GM12878 (cell line): ENCODE data around the gene GOLIM4. TPM values are rescaled to one million over a fixed set of nuclear protein-coding genes. Genes with fewer than 3 reads are reported as not detected.

Source experiments
- ATAC-seq: fragments of 200-7000 bp; cut with Tn5 transposase; 3 replicates; pipeline ENCODE4 v1.9.1; 2020; ENCODE audit warnings: mild to moderate bottlenecking, moderate library complexity
- BruUV-seq: library from RNA; stranded (reverse); fragments of 400-500 nt; replicated peaks from 2 replicates; lab custom pipeline; 2021; lab: Mats Ljungman, UMichigan
- CTCF ChIA-PET: fragments of 300-600 bp; sonication (Branson Sonifier 250); formaldehyde crosslinking; extraction: SDS; loops from one replicate; lab custom pipeline; 2021; ENCODE audit warnings: inconsistent platforms; lab: Yijun Ruan, JAX
- POLR2A ChIA-PET: fragments of 350-600 bp; formaldehyde crosslinking; extraction: SDS; loops from one replicate; lab custom pipeline; 2021; ENCODE audit warnings: inconsistent platforms; lab: Charles Lee
- RAD21 ChIA-PET: fragments of 300-600 bp; sonication (Branson Sonifier 250); formaldehyde crosslinking; loops from one replicate; lab custom pipeline; 2023; ENCODE audit warnings: antibody characterized with exemption; ENCODE audit not compliant: unreplicated experiment; lab: Charles Lee
- SMC1A ChIA-PET: fragments of 300-600 bp; sonication (Branson Sonifier 250); formaldehyde crosslinking; loops from one replicate; lab custom pipeline; 2023; ENCODE audit not compliant: unreplicated experiment, uncharacterized antibody; lab: Charles Lee
- DNase-seq: peaks from one replicate; pipeline ENCODE4 v3.0.0-alpha.2; 2011; ENCODE audit warnings: low read depth, low spot score
- FAIRE-seq: peaks from 3 replicates; lab custom pipeline; 2011; peaks lifted over from hg19 to GRCh38; lab: Jason Lieb, UNC
- H2AFZ ChIP-seq: 2 replicates; pipeline ENCODE4 v1.6.0; 2011; ENCODE audit warnings: low read depth, low read length, control low read depth; ENCODE audit not compliant: control insufficient read depth
- H3K27ac ChIP-seq: 2 replicates; pipeline ENCODE4 v1.5.1; 2011; ENCODE audit warnings: control low read depth; ENCODE audit not compliant: control insufficient read depth, insufficient read depth
- H3K27me3 ChIP-seq, 2 experiments: replicated peaks in 1 of 2; 2 replicates each; pipeline versions ENCODE4 v1.6.0 to v1.6.1; 2011; ENCODE audit warnings: low read length in 1 of 2; ENCODE audit not compliant: control insufficient read depth in 2 of 2, insufficient read depth in 2 of 2
- H3K36me3 ChIP-seq, 2 experiments: 2 replicates each; pipeline ENCODE4 v1.5.1; 2011; ENCODE audit warnings: low read length in 1 of 2; ENCODE audit not compliant: control insufficient read depth in 2 of 2, insufficient read depth in 2 of 2
- H3K4me1 ChIP-seq: 2 replicates; pipeline ENCODE4 v1.6.1; 2011; ENCODE audit warnings: mild to moderate bottlenecking, low read length, moderate library complexity, mixed read lengths; ENCODE audit not compliant: control insufficient read depth, insufficient read depth
- H3K4me2 ChIP-seq: 2 replicates; pipeline ENCODE4 v1.6.0; 2011; ENCODE audit warnings: control low read depth; ENCODE audit not compliant: control insufficient read depth, insufficient read depth
- H3K4me3 ChIP-seq: fragments of 200-600 bp; sonication (generic); 2 replicates; pipeline ENCODE4 v1.5.1; 2016
- H3K79me2 ChIP-seq: 2 replicates; pipeline ENCODE4 v1.6.0; 2011; ENCODE audit warnings: low read length; ENCODE audit not compliant: control insufficient read depth, insufficient read depth
- H3K9ac ChIP-seq: 2 replicates; pipeline ENCODE4 v1.8.0; 2011; ENCODE audit warnings: low read length, control low read depth, mixed read lengths; ENCODE audit not compliant: control insufficient read depth, insufficient read depth
- H3K9me3 ChIP-seq: replicated peaks from 3 replicates; pipeline ENCODE4 v1.5.1; 2011; ENCODE audit warnings: mild to moderate bottlenecking, low read length; ENCODE audit not compliant: control insufficient read depth, insufficient read depth
- H4K20me1 ChIP-seq: 2 replicates; pipeline ENCODE4 v1.6.0; 2011; ENCODE audit not compliant: control insufficient read depth, insufficient read depth
- CBFB ChIP-seq: IDR thresholded peaks from 2 replicates; pipeline ENCODE4 v1.6.1; 2016; ENCODE audit warnings: antibody characterized with exemption, low read depth
- EP300 ChIP-seq, 2 experiments: fragments of 150-350 bp in 1 of 2; IDR thresholded peaks; 2 replicates each; pipeline ENCODE4 v1.6.1; 2011 to 2012; ENCODE audit warnings: low read depth in 2 of 2, low read length in 2 of 2, borderline replicate concordance in 1 of 2, improper control_type of control experiment in 1 of 2, inconsistent platforms in 1 of 2; ENCODE audit not compliant: control insufficient read depth in 1 of 2
- FOS ChIP-seq: IDR thresholded peaks from 3 replicates; pipeline ENCODE4 v1.6.1; 2011; ENCODE audit warnings: borderline replicate concordance; ENCODE audit not compliant: insufficient read length; ENCODE audit errors: extremely low read depth
- HDAC6 ChIP-seq: fragments of 200-600 bp; sonication (generic); IDR thresholded peaks from one replicate; pipeline ENCODE4 v1.8.0; 2017; ENCODE audit warnings: antibody characterized with exemption; ENCODE audit not compliant: unreplicated experiment
- LARP7 ChIP-seq: fragments of 450-650 bp; IDR thresholded peaks from 2 replicates; pipeline ENCODE4 v1.6.1; 2017; ENCODE audit warnings: mild to moderate bottlenecking
- MYB ChIP-seq: fragments of 150-350 bp; IDR thresholded peaks from 2 replicates; pipeline ENCODE4 v1.6.1; 2014; ENCODE audit warnings: mild to moderate bottlenecking, low read depth, low read length, borderline replicate concordance
- NBN ChIP-seq: fragments of 450-650 bp; IDR thresholded peaks from 2 replicates; pipeline ENCODE4 v1.6.1; 2016
- NFIC ChIP-seq: IDR thresholded peaks from 2 replicates; pipeline ENCODE4 v1.6.1; 2012; ENCODE audit warnings: low read depth, mild to moderate bottlenecking, inconsistent platforms, low read length, moderate library complexity
- NR2C2 ChIP-seq: IDR thresholded peaks from 2 replicates; pipeline ENCODE4 v1.6.1; 2011; ENCODE audit warnings: borderline replicate concordance, low read depth; ENCODE audit not compliant: control insufficient read depth, insufficient read length
- RAD21 ChIP-seq: IDR thresholded peaks from 2 replicates; pipeline ENCODE4 v1.6.1; 2011; ENCODE audit warnings: mild to moderate bottlenecking, low read depth, low read length, moderate library complexity; ENCODE audit not compliant: insufficient read depth
- RELA ChIP-seq: fragments of 450-650 bp; IDR thresholded peaks from 2 replicates; pipeline ENCODE4 v1.8.0; 2014; ENCODE audit warnings: borderline replicate concordance; ENCODE audit not compliant: partially characterized antibody
- SIN3A ChIP-seq: IDR thresholded peaks from 2 replicates; pipeline ENCODE4 v1.6.1; 2012; ENCODE audit warnings: low read depth, low read length, improper control_type of control experiment
- SMARCA5 ChIP-seq: fragments of 450-650 bp; IDR thresholded peaks from 2 replicates; pipeline ENCODE4 v1.6.1; 2017; ENCODE audit warnings: mild to moderate bottlenecking
- SUPT20H ChIP-seq: IDR thresholded peaks from 2 replicates; pipeline ENCODE4 v1.6.1; 2011; ENCODE audit warnings: low read depth, mild to moderate bottlenecking, low read length, moderate library complexity, borderline replicate concordance; ENCODE audit not compliant: control insufficient read depth
- WGBS: methylation state at CpG from one replicate; pipeline ENCODE4 v1.1.6; 2016; ENCODE audit warnings: low lambda C conversion rate; ENCODE audit not compliant: insufficient replicate concordance, insufficient coverage; ENCODE audit errors: missing lambda C conversion rate; 5-methylcytosine and 5-hydroxymethylcytosine counted together
- in situ Hi-C: fragments of 300-500 bp; cut with MboI; formaldehyde crosslinking; loops from 9 replicates; pipeline ENCODE4 v1.14.3; 2018; ENCODE audit warnings: mixed read lengths
- intact Hi-C: fragments of 100-400 bp; cut with micrococcal nuclease; formaldehyde crosslinking; loops from one replicate; pipeline ENCODE4 v1.14.2; 2022; ENCODE audit not compliant: unreplicated experiment
- polyA plus RNA-seq, 11 experiments: library from polyadenylated mRNA; depleted of rRNA in 4 of 11; unstranded in 6 of 11; stranded (reverse) in 5 of 11; fragments of >200 nt; fragmentation: Nextera tagmentation in 4 of 11; fragmentation: Illumina TruSeq in 1 of 11; extraction: Ambion mirVana in 4 of 11; extraction: Trizol in 1 of 11; gene quantifications; 1 replicate in 1 of 11; 2 replicates in 10 of 11; pipeline versions ENCODE4 v1.2.1 to v1.2.3, GENCODE V29; 2011 to 2016; ENCODE audit warnings: inconsistent platforms in 2 of 11, missing spikeins in 2 of 11, low read depth in 1 of 11
- total RNA-seq, 4 experiments: library from RNA; depleted of rRNA in 3 of 4; stranded (reverse); fragments of >200 nt in 3 of 4; fragmentation: Illumina TruSeq in 1 of 4; extraction: Trizol in 1 of 4; gene quantifications; 2 replicates each; pipeline versions ENCODE4 v1.2.1 to v1.2.3, GENCODE V29; 2013 to 2021
- TF ChIP-seq, protein P1 (sequence below): fragments of 150-350 bp; IDR thresholded peaks from 2 replicates; pipeline ENCODE4 v1.6.1; 2014; ENCODE audit warnings: mild to moderate bottlenecking, low read depth, low read length
- TF ChIP-seq, protein P2 (sequence below): fragments of 450-650 bp; IDR thresholded peaks from 2 replicates; pipeline ENCODE4 v1.6.1; 2017; ENCODE audit warnings: borderline replicate concordance
- TF ChIP-seq, protein P3 (sequence below): fragments of 450-650 bp; IDR thresholded peaks from 2 replicates; pipeline ENCODE4 v1.6.1; 2017; ENCODE audit warnings: antibody characterized with exemption, mild to moderate bottlenecking, moderate library complexity
- TF ChIP-seq, protein P4 (sequence below): IDR thresholded peaks from 2 replicates; pipeline ENCODE4 v1.6.1; 2011; ENCODE audit warnings: mild to moderate bottlenecking, low read depth, low read length, moderate library complexity; ENCODE audit not compliant: insufficient replicate concordance

The GOLIM4 gene
- total and polyA plus RNA-seq, 10 of the 15 experiments (the other 5 are each of a cell fraction or from before 2014, with no cell fraction given), result 11.1 to 32.4 (median 19.3) TPM

DNA sequence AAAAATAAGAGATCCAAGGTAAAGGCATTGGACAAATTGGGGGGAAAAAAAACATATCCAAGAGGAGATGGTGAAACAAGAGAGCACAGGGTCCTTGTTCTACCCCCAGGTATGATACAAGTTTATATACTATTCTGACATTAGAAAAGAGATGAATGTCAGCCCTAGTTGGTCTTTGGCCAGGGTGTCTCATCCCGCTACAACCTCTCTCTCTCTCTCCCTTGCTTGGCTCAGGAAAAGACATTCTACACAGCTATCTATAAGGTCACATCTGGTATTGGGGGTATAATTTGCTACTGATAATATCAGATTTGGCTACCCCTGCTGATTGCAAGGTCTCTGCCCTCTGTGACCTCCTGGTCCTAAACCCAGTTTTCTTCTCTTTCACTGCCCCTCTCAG is 117.2 kb downstream of the GOLIM4 start:
- Histone ChIP-seq H2AFZ (no peak overlapping the region), H3K36me3 (no peaks in the 10 kb centered on the region), H3K4me2 (no peak overlapping the region), H3K4me3 (no peak overlapping the region), H3K9ac (no peak overlapping the region), H3K27me3 (no peaks in the 10 kb centered on the region; a peak in 2 of 4 replicates), H3K4me1 (no peaks in the 10 kb centered on the region), H3K9me3 (no peaks in the 10 kb centered on the region), H4K20me1 (no peaks in the 10 kb centered on the region), H3K79me2 (no peaks in the 10 kb centered on the region), H3K27ac (no peak overlapping the region)
- ChIA-PET RAD21 (no interaction called here), CTCF (no interaction called here), SMC1A (no interaction called here), POLR2A (no interaction called here)
- DNase-seq (no peak), FAIRE-seq (no peak), ATAC-seq (no peak)
- 44% methylated on average over 1 of the region's 1 CpG for WGBS
- in situ Hi-C loops (no loop called here), intact Hi-C loops (no loop called here)
- no TSS peak for BruUV-seq
- TF ChIP-seq MYB, result no peak
- no peak for TF ChIP-seq HDAC6
- TF ChIP-seq RELA, result no peak
- no peak for TF ChIP-seq FOS
- no peak for TF ChIP-seq RAD21
- TF ChIP-seq CBFB, result no peak
- TF ChIP-seq NR2C2, result no peak
- TF ChIP-seq EP300 (IDR thresholded peaks at IDR 0.05; ENCODE audit: borderline replicate concordance in 1 of 2, control insufficient read depth in 1 of 2, low read depth in 2 of 2, low read length in 2 of 2), result no peak
- no peak for TF ChIP-seq NFIC
- no peak for TF ChIP-seq LARP7
- TF ChIP-seq, protein P1, sequence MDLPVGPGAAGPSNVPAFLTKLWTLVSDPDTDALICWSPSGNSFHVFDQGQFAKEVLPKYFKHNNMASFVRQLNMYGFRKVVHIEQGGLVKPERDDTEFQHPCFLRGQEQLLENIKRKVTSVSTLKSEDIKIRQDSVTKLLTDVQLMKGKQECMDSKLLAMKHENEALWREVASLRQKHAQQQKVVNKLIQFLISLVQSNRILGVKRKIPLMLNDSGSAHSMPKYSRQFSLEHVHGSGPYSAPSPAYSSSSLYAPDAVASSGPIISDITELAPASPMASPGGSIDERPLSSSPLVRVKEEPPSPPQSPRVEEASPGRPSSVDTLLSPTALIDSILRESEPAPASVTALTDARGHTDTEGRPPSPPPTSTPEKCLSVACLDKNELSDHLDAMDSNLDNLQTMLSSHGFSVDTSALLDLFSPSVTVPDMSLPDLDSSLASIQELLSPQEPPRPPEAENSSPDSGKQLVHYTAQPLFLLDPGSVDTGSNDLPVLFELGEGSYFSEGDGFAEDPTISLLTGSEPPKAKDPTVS, result no peak
- TF ChIP-seq, protein P2, sequence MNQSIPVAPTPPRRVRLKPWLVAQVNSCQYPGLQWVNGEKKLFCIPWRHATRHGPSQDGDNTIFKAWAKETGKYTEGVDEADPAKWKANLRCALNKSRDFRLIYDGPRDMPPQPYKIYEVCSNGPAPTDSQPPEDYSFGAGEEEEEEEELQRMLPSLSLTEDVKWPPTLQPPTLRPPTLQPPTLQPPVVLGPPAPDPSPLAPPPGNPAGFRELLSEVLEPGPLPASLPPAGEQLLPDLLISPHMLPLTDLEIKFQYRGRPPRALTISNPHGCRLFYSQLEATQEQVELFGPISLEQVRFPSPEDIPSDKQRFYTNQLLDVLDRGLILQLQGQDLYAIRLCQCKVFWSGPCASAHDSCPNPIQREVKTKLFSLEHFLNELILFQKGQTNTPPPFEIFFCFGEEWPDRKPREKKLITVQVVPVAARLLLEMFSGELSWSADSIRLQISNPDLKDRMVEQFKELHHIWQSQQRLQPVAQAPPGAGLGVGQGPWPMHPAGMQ, result no peak
- no peak for TF ChIP-seq SMARCA5
- no peak for TF ChIP-seq SIN3A
- no peak for TF ChIP-seq NBN
- TF ChIP-seq, protein P3, sequence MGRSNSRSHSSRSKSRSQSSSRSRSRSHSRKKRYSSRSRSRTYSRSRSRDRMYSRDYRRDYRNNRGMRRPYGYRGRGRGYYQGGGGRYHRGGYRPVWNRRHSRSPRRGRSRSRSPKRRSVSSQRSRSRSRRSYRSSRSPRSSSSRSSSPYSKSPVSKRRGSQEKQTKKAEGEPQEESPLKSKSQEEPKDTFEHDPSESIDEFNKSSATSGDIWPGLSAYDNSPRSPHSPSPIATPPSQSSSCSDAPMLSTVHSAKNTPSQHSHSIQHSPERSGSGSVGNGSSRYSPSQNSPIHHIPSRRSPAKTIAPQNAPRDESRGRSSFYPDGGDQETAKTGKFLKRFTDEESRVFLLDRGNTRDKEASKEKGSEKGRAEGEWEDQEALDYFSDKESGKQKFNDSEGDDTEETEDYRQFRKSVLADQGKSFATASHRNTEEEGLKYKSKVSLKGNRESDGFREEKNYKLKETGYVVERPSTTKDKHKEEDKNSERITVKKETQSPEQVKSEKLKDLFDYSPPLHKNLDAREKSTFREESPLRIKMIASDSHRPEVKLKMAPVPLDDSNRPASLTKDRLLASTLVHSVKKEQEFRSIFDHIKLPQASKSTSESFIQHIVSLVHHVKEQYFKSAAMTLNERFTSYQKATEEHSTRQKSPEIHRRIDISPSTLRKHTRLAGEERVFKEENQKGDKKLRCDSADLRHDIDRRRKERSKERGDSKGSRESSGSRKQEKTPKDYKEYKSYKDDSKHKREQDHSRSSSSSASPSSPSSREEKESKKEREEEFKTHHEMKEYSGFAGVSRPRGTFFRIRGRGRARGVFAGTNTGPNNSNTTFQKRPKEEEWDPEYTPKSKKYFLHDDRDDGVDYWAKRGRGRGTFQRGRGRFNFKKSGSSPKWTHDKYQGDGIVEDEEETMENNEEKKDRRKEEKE, result no peak
- TF ChIP-seq, protein P4, sequence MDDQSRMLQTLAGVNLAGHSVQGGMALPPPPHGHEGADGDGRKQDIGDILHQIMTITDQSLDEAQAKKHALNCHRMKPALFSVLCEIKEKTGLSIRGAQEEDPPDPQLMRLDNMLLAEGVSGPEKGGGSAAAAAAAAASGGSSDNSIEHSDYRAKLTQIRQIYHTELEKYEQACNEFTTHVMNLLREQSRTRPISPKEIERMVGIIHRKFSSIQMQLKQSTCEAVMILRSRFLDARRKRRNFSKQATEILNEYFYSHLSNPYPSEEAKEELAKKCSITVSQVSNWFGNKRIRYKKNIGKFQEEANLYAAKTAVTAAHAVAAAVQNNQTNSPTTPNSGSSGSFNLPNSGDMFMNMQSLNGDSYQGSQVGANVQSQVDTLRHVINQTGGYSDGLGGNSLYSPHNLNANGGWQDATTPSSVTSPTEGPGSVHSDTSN, result no peak
- TF ChIP-seq SUPT20H, result no peak
